MCF 10A (cell line): Measurements from ENCODE around the gene IRF2BP1. TPM values are rescaled to one million over a fixed set of nuclear protein-coding genes. Genes with fewer than 3 reads are reported as not detected.

Source experiments
- BruUV-seq: library from RNA; stranded (reverse); fragments of 400-500 nt; replicated peaks from 2 replicates; lab custom pipeline; 2021; lab: Mats Ljungman, UMichigan
- CTCF ChIA-PET: fragments of 300-600 bp; sonication (Branson Sonifier 250); formaldehyde crosslinking; extraction: SDS; loops from one replicate; lab custom pipeline; 2021; ENCODE audit warnings: antibody characterized with exemption, inconsistent platforms; lab: Yijun Ruan, JAX
- POLR2A ChIA-PET: fragments of 300-600, 350-650 bp; sonication (Branson Sonifier 250); formaldehyde crosslinking; extraction: SDS; loops from one replicate; lab custom pipeline; 2020; ENCODE audit warnings: antibody characterized with exemption, inconsistent platforms; lab: Yijun Ruan, JAX
- DNase-seq: peaks from one replicate; pipeline ENCODE4 v3.0.0-alpha.2; 2018; ENCODE audit not compliant: unreplicated experiment
- H3K27ac Mint-ChIP-seq: one replicate; pipeline ENCODE4 v1.8.0; 2022; ENCODE audit warnings: mild to moderate bottlenecking, low read depth, mixed read lengths; ENCODE audit not compliant: unreplicated experiment
- H3K27me3 Mint-ChIP-seq: one replicate; pipeline ENCODE4 v1.8.0; 2022; ENCODE audit warnings: mixed read lengths; ENCODE audit not compliant: insufficient read depth, unreplicated experiment
- H3K36me3 Mint-ChIP-seq: one replicate; pipeline ENCODE4 v1.8.0; 2022; ENCODE audit warnings: mild to moderate bottlenecking, moderate library complexity, mixed read lengths; ENCODE audit not compliant: insufficient read depth, unreplicated experiment
- H3K4me1 Mint-ChIP-seq: one replicate; pipeline ENCODE4 v1.8.0; 2022; ENCODE audit warnings: mixed read lengths; ENCODE audit not compliant: insufficient read depth, unreplicated experiment
- H3K4me3 Mint-ChIP-seq: one replicate; pipeline ENCODE4 v1.8.0; 2022; ENCODE audit warnings: mild to moderate bottlenecking, moderate library complexity, mixed read lengths; ENCODE audit not compliant: unreplicated experiment
- H3K9me3 Mint-ChIP-seq: one replicate; pipeline ENCODE4 v1.8.0; 2022; ENCODE audit warnings: mixed read lengths; ENCODE audit not compliant: unreplicated experiment
- intact Hi-C: fragments of 100-400 bp; cut with micrococcal nuclease; formaldehyde crosslinking; loops from 2 replicates; pipeline ENCODE4 v1.14.1; 2022
- total RNA-seq: library from RNA; stranded (reverse); gene quantifications from 2 replicates; pipeline ENCODE4 v1.2.3, GENCODE V29; 2022
- TF ChIP-seq, protein P1 (sequence below): fragments of 200-600 bp; IDR thresholded peaks from one replicate; pipeline ENCODE4 v1.8.0; 2022; ENCODE audit warnings: antibody characterized with exemption, mild to moderate bottlenecking; ENCODE audit not compliant: unreplicated experiment

IRF2BP1 gene
- total RNA-seq, 1 experiment from 2014 or later = 18.1 TPM

- H3K27ac Mint-ChIP-seq = no peak overlapping the region
- peaks cover 53% of the 10 kb centered on the region for H3K36me3 Mint-ChIP-seq
- H3K4me1 Mint-ChIP-seq = peaks cover 6% of the 10 kb centered on the region
- no peak overlapping the region for H3K4me3 Mint-ChIP-seq
- H3K27me3 Mint-ChIP-seq = no peaks in the 10 kb centered on the region
- TF ChIP-seq, protein P1, sequence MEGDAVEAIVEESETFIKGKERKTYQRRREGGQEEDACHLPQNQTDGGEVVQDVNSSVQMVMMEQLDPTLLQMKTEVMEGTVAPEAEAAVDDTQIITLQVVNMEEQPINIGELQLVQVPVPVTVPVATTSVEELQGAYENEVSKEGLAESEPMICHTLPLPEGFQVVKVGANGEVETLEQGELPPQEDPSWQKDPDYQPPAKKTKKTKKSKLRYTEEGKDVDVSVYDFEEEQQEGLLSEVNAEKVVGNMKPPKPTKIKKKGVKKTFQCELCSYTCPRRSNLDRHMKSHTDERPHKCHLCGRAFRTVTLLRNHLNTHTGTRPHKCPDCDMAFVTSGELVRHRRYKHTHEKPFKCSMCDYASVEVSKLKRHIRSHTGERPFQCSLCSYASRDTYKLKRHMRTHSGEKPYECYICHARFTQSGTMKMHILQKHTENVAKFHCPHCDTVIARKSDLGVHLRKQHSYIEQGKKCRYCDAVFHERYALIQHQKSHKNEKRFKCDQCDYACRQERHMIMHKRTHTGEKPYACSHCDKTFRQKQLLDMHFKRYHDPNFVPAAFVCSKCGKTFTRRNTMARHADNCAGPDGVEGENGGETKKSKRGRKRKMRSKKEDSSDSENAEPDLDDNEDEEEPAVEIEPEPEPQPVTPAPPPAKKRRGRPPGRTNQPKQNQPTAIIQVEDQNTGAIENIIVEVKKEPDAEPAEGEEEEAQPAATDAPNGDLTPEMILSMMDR = no peak
- H3K9me3 Mint-ChIP-seq = no peaks in the 10 kb centered on the region
- DNase-seq = no peak
- ChIA-PET POLR2A (interaction anchor here (0.8 kb wide), 1 partner anchor 9 kb away, joined by 5 read pairs; the partner anchor contains the start of gene IRF2BP1), CTCF (interaction anchor here (2.3 kb wide), 1 partner anchor 12 kb away, joined by 9 read pairs; no protein-coding TSS in a partner anchor)
- BruUV-seq = no TSS peak
- intact Hi-C loops = no loop called here
These were observed 9.6 kb upstream of the IRF2BP1 start for GRCh38 chr19:45895519-45895972.

DNA sequence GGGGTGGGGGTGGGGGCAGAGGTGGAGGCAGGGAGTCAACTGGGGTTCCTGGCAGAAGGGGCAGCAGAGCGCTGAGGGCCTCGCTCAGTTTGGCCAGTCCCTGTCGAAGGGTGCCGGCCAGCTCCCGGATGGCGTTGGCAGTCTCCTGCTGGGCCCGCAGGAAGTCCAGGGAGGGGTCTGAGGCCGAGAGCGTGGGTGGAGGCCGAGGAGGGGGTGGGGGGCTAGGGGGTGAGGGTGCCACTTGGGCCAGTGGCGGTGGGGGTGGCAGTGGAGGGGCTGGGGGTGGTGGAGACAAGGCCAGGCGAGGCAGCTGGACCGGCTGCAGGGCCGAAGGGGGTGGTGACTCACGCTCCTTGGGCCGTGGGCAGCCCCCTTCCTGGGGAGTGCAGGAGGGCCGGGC, 4.9 kb upstream of the IRF2BP1 start:
- Mint-ChIP-seq H3K36me3 (peaks cover 25% of the 10 kb centered on the region), H3K27me3 (no peaks in the 10 kb centered on the region), H3K27ac (no peak overlapping the region), H3K4me3 (no peak overlapping the region), H3K4me1 (peaks cover 3% of the 10 kb centered on the region), H3K9me3 (no peaks in the 10 kb centered on the region)
- DNase-seq = no peak
- TF ChIP-seq, protein P1 = no peak
- POLR2A ChIA-PET = interaction anchor here (0.6 kb wide), 1 partner anchor 410 kb away, joined by 3 read pairs; no protein-coding TSS in a partner anchor
- CTCF ChIA-PET = interaction anchor here (1.7 kb wide), 1 partner anchor 11 kb away, joined by 8 read pairs; the partner anchor contains the start of gene MYPOP
- BruUV-seq = no TSS peak
- intact Hi-C loops = no loop called here

DNA sequence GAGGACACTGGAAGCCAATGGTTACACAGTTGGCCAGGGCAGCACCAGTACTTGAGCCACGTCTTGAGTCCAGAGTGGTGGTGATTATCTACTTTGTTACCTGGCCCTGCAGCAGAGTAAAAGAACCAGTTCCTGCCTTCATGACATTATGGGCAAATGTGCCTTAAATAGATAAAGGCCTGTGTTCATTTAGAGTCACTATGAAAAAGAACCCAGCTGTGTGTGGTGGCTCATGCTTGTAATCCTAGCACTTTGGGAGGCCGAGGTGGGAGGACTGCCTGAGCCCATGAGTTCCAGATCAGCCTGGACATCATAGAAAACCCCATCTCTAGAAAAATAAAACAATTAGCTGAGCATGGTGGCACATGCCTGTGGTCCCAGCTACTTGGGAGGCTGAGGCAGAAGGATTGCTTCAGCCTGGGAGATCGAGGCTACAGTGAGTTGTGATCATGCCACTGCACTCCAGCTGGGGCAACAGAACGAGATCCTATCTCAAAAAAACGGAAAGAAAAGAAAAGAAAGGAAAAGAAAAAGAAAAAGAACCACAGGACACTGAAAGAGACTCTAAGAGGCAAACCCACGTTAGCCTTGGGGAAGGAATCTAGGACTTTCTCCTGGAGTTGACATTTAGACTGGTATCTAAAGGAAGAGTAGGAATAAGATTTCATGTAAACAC, 3.4 kb upstream of the IRF2BP1 start:
- Mint-ChIP-seq H3K27me3 (no peaks in the 10 kb centered on the region), H3K4me3 (no peak overlapping the region), H3K27ac (no peak overlapping the region), H3K9me3 (no peaks in the 10 kb centered on the region), H3K4me1 (peaks cover 3% of the 10 kb centered on the region), H3K36me3 (peaks cover 18% of the 10 kb centered on the region)
- no TSS peak for BruUV-seq
- intact Hi-C loops = loop anchor here (10.0 kb wide), 1 partner anchor 105 kb away; the partner anchor contains the start of gene CCDC61
- no peak for DNase-seq
- ChIA-PET CTCF (interaction anchor here (0.6 kb wide), 1 partner anchor 40 kb away, joined by 4 read pairs; no protein-coding TSS in a partner anchor), POLR2A (no interaction called here)
- TF ChIP-seq, protein P1 = no peak

DNA sequence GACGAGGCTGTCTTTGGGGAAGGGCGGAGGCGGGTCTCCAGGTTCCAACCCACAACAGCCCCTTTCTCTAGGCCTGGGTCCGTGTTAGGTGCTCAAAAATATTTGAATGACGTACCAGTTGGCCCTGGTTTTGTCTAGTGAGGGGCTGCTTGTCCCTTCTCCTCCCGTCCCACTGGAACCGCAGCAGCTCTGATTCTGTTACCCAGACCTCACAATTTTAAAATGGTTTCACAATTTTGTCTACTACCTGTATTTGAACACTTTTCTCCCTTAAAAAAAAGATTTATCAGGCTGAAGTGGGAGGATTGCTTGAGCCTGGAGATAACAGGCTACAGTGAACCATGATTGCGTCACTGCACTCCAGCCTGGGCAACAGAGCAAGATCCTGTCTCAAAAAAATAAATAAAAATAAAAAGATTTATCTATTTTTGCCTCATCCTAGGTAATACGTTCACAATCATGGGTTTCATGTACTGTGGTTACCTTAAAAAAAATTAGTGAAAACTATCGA, 1.3 kb upstream of the IRF2BP1 start:
- BruUV-seq = TSS peak; percentile 95
- DNase-seq = no peak
- no peaks in the 10 kb centered on the region for H3K27me3 Mint-ChIP-seq
- peak overlapping the region; percentile 98 for H3K27ac Mint-ChIP-seq
- ChIA-PET CTCF (no interaction called here), POLR2A (interaction anchor here (1.5 to 4.0 kb wide), 8 partner anchors 15 to 133 kb away, joined by 3 to 46 read pairs (median 10); partner anchors contain the start of genes CCDC61, MYPOP, SIX5 and SYMPK)
- intact Hi-C loops = loop anchor here (10.0 kb wide), 1 partner anchor 108 kb away; the partner anchor contains the start of gene CCDC61
- H3K9me3 Mint-ChIP-seq = no peaks in the 10 kb centered on the region
- peaks cover 18% of the 10 kb centered on the region for H3K36me3 Mint-ChIP-seq
- TF ChIP-seq, protein P1 = no peak
- H3K4me3 Mint-ChIP-seq = peak overlapping the region; percentile 97
- peaks cover 10% of the 10 kb centered on the region for H3K4me1 Mint-ChIP-seq
